Suprapubic skin (tissue), 4 donors: ENCODE results near the gene SHPK.

ENCODE experiments used
- CTCF ChIP-seq, 2 donors: fragments of 200-600 bp in 1 of 2; fragments of 450-650 bp in 1 of 2; sonication (generic) in 1 of 2; IDR thresholded peaks; one replicate each; pipeline ENCODE4 v1.5.1; 2016 to 2019; ENCODE audit warnings: antibody characterized with exemption in 2 of 2, mild to moderate bottlenecking in 1 of 2, moderate library complexity in 1 of 2
- EP300 ChIP-seq: sonication (generic); formaldehyde crosslinking; IDR thresholded peaks from one replicate; pipeline ENCODE4 v1.6.1; 2017; ENCODE audit warnings: antibody characterized with exemption
- POLR2A ChIP-seq, 2 donors: fragments of 450-650 bp; IDR thresholded peaks; one replicate each; pipeline ENCODE4 v1.6.1; 2017; ENCODE audit warnings: antibody characterized with exemption in 2 of 2, mild to moderate bottlenecking in 2 of 2, moderate library complexity in 2 of 2
- POLR2AphosphoS5 ChIP-seq, 3 donors: sonication (generic); formaldehyde crosslinking; IDR thresholded peaks; one replicate each; pipeline ENCODE4 v1.6.1; 2017; ENCODE audit warnings: antibody characterized with exemption in 3 of 3

- peak in 1 of 2 donors; percentile 2 for TF ChIP-seq CTCF (IDR thresholded peaks at IDR 0.05)
- TF ChIP-seq EP300 = no peak
- no peak for TF ChIP-seq POLR2A (IDR thresholded peaks at IDR 0.05)
- TF ChIP-seq POLR2AphosphoS5 (IDR thresholded peaks at IDR 0.05) = no peak
Observed at GRCh38 chr17:3659541-3660111, 23.6 kb upstream of the SHPK start.
